NCI-H1105 (cell line): ENCODE data around the gene MUSK.
"Not testable (repeated sequence)": the region's sequence is repeated elsewhere in the genome, so short reads cannot be mapped to it uniquely, and the experiment has no call there.

ENCODE experiments used
- DNase-seq: peaks from one replicate; lab custom pipeline; 2025; lab: John Stamatoyannopoulos, UW

MUSK gene

DNA sequence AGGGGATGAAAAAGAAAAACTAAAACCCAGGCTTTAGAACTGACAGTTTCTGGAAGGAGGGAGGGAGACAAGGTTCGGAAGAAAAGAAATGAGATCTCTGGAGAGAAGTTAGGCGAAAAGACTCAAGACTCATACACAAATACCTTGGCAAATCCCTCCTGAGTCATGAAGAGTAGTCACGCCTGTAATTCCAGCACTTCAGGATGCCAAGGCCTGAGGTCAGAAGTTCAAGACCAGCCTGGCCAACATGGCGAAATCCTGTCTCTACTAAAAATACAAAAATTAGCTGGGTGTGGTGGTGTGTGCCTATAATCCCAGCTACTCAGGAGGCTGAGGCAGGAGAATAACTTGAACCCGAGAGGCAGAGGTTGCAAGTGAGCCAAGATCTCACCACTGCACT lies 27.3 kb downstream of the MUSK start:
- DNase-seq, result not testable (repeated sequence)

DNA sequence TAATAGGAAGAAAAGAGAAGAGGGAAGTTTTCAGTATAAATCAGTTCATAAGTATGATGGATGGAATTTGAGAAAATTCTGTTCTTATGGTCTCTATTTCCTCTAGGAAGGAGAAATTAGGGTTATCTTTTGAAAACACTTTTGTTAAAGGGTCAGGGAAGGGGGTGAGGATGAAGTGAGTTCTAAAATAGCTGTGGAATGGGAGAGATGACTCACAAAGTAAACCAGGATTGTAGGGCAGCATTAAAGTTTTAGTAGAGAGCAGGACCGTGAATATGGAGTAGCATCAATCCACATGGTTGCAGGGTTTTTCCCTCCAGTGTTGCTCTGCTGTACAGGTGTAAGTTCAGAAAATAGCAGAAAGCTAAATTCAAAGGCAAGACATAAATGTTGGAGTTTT lies 32.4 kb downstream of the MUSK start:
- DNase-seq, result no peak

GRCh38 chr9:110703669-110704068 lies 35.1 kb downstream of the MUSK start:
- no peak for DNase-seq

DNA sequence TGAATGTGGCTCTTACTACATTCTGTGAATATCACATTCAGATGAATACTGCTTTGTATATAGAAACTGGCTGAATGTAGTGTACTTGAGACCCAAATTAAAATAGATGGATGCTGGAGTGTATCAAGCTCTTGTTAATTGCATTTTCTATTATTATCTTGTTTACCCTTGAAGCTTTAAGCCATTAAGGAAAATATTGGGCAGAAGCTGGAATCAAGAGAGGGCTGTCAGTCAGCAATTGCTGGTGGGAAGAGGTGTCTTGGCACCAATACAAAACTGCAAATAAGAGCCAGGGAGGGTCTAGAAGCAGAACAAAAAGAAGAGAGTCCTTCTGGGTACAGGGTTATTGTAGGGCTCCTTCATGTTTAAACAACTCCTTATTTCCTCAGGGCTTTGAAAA lies 38.8 kb downstream of the MUSK start:
- DNase-seq, result peak; percentile 91

DNA sequence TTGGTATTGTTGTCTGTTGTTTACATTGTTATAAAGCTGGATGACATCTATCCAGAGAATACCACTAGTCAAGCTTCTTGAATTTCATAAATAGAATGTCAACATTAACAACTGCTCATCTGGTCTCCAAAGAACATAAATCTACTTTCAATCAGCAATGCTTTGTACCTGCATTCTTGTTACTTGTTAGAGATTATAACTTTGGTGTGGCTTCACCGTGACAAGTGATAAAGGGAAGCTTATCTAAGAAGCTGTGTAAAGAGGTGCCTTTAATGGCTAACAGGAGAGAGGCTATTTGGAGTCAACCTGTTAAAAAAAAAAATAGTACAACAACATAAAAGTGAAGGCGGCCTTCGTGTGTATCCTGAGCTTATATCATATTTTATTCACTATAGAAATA lies 41.8 kb downstream of the MUSK start:
- no peak for DNase-seq

- DNase-seq, result no peak
Observed at GRCh38 chr9:110712955-110713354, 44.4 kb downstream of the MUSK start.

DNA sequence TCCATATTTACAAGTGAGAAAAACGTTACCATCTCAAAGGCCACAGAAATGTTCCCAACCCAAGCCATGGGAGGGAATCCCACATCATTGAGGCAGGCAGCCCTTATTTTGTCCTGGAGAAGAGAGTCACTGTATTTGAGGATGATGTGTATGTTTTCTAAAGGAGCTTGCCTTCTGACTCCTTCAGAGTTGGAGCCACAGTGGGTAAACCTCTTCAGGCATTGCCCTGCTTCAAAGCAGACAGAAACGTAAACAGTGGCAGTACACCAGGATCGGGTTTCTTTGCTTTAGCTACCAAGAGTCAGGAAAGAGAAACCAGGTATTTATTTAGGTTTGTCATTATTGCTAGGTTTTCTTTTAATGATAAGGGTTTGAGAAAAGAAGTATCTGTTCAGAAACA lies 45.7 kb downstream of the MUSK start:
- no peak for DNase-seq

GRCh38 chr9:110728058-110728457 lies 59.5 kb downstream of the MUSK start:
- DNase-seq, result no peak

- no peak for DNase-seq
Observed at GRCh38 chr9:110729641-110730040, 61.0 kb downstream of the MUSK start.

DNA sequence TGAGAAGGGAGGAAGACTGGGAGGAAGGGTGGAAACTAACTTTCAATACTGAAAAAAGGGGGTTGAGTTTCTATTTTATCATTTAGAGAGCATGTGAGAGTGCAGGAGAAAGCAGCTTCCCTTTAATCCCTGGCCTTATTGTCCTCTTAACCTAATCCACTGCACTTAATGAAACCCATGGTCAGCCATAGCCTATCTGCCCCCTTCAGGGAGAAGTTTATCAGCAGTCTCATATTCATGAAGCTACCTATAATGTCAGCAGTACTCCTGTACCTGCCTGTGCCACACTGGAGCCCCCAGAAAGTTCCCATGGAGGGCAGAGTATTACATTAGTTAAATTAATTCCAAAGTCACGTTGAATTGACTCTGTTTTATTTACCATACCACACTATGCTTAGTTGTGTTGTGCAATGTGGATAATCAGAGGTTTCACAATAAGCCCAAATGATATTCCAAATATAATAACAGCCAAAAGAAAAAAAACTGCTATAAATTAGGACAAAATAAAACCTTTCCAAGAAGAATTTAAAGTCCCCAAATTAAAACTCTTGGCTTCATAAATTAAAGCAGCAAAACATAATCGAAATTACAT lies 62.9 kb downstream of the MUSK start:
- no peak for DNase-seq

DNA sequence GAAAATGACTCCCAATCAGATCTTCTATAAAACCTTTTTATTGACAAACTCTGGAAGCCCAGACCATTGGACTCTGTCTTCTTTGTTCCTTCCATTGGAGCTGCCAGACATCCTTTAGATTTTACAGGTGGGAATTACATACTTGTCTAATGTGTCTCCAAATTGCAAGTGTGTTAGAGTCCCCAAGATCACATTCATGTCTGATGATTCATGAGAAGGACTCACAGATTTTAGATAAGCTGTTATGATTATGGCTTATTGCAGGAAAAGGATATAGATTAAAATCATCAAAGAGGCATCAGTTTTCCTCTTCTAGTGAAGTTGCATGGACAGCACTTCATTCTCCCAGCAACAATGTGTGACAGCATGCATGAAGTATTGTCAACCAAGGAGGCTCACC lies 70.4 kb downstream of the MUSK start:
- DNase-seq, result no peak

- DNase-seq, result no peak
Observed at GRCh38 chr9:110742741-110743371, 74.3 kb downstream of the MUSK start.

- no peak for DNase-seq
Observed at GRCh38 chr9:110744715-110745384, 76.3 kb downstream of the MUSK start.

GRCh38 chr9:110745676-110746075 lies 77.1 kb downstream of the MUSK start:
- peak; percentile 3 for DNase-seq

DNA sequence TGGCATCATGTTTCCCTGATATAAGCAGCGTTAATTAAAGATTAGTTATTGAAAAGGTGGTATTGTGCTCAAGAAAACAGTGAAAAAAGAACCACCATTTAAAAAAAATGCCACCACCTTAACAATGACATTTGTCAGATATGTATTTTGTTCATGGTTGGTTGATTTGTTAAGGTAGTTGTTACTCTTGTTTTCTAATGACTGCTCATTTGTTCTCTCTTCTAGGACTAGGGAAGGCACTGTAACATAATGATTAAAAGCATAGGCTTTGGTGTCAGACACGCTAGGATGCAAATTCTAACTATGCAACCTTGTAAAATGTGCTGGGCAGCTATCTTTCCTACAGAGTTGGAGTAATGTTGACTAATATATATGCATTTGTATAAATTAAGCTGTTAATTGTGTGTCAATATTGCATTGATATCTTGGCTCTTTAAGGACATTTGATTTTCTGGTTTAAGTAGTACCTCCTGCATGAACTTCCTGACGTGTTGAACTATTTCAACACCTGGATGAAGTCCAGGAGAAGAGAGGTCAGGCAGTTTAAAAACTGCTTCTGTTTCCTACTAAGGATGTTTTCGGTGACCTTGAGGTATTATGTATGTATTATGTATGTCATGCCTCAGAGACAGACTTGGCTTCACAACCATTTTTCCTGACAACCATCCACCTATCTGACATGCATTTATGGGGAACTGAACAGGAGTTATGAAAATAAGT lies 77.8 kb downstream of the MUSK start:
- DNase-seq, result no peak

DNA sequence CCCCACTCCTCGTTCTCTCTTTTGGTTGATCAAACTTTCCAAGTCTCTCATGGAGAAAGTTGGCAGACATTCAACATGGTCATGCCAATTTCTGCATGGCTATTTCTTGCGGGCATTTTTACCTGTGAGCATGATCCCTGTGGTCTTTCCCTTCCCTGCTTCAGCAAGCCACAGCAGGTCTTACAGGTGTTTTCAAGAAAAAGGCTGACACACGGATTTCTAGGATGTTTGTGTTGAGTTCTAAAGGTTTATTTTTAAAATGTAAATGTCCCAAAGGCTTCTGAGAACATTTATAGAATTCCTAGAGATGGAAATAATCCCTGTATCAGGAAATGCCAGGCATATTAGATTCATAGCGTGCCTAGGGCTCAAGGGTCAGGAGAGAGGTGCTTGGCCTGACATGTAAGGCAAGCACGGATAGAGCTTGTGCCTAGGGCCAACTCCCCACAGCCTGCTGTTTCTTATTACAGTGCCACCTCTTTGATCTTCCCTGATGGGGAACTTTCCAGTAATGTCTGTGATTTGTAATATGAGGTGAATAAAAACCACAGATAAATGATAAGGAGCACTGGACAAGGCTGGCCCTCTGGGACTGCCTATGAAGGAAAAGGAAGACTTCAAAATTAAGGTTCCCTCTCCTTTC lies 79.8 kb downstream of the MUSK start:
- DNase-seq, result no peak

- DNase-seq, result no peak
Observed at GRCh38 chr9:110750272-110750671, 81.7 kb downstream of the MUSK start.

DNA sequence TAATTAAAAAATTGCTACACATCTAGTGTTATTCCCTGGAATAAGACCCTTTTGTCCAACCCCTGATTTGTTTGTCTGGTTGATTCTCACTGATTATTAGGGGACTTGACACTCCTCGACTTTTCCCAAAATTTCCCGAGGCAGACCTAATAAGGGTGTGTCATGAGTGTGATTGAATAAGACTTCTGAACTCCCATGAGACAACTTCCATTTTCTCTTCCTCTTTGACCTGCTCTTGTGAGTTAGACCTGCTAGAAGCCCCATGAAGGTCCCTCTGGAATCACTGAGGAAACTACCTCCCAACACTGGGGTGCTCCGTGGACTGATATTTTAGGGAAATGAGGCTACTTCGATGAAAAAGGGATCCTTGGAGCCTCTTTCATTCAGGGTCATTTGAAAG lies 83.4 kb downstream of the MUSK start:
- DNase-seq, result no peak

DNA sequence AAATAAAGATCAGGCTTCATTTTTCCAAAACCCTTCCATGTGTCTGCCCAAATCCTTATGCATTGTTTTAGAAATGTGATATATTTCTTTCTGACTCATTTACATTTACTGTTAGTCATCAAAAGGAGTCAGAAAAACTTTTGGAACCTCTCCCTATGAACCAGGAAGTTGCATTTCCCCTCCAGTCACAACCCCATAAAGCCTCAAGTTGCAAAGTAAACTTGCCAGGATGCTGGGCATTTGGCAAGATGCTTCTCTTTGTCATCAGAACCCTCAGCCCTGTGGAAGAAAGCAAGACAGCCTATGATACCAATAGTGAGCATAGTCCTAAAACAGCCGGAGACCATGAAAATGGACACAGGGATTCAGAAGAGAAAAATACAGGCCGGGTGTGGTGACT lies 84.2 kb downstream of the MUSK start:
- DNase-seq, result no peak

DNA sequence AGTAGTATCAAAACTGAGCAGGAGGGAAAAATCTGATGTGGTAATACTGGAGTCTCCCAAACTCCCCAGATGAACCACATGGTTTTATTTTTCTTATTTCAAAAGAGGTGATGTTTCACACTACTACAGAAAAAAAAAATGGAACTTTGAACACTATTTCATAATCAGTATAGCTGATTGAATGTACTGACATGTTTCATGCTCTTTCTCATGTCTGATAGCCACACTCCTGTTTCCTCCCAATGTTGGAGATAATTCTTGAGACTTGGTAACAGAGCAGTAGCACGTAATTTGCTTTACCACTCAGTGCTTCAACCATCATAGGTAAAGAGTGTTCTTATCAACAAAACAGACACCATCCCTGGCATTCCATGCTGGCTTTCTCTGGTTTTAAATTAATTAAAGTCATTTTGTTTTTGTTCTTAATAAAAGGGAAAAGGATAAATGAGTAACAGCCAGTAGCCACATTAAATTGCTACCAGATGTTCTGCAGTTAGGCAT lies 85.2 kb downstream of the MUSK start:
- DNase-seq, result no peak

DNA sequence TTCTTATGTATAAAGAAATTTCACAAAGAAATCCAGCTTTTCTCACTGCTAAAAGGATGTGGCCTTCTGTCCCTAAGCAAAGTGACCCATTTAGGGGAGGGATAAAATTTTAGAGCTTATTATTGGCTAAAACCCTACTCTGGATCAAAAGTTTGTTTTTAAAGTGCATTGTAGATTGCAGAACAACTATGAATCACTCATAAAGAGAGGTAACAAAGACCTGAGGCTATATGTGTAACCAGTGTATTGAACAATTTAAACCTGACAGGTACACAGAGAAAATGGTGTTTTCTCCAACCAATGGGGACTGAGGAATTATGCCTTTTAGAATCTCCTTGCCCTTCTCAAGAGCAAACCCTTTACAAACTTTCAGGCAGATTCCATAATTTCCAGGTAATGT lies 86.6 kb downstream of the MUSK start:
- DNase-seq, result no peak

- DNase-seq, result no peak
Observed at GRCh38 chr9:110758201-110758600, 89.6 kb downstream of the MUSK start.
